HCT116 (cell line): ENCODE measurements around the gene PRUNE1. TPM values are rescaled to one million over a fixed set of nuclear protein-coding genes. Genes with fewer than 3 reads are reported as not detected.

Experiments
- ATAC-seq: fragments of 200-7000 bp; cut with Tn5 transposase; 2 replicates; pipeline ENCODE4 v1.9.1; 2020; ENCODE audit warnings: mild to moderate bottlenecking, moderate library complexity
- BruUV-seq: library from RNA; stranded (reverse); fragments of 400-500 nt; replicated peaks from 2 replicates; lab custom pipeline; 2021; lab: Mats Ljungman, UMichigan
- CTCF ChIA-PET: fragments of 300-600 bp; sonication (Branson Sonifier 250); formaldehyde crosslinking; loops from one replicate; lab custom pipeline; 2021; ENCODE audit warnings: antibody characterized with exemption; lab: Charles Lee
- POLR2A ChIA-PET: fragments of 300-600, 350-600 bp; sonication (Branson Sonifier 250); formaldehyde crosslinking; loops from one replicate; lab custom pipeline; 2021; ENCODE audit warnings: antibody characterized with exemption; lab: Charles Lee
- RAD21 ChIA-PET, 2 experiments: fragments of 300-600 bp; sonication (Branson Sonifier 250); formaldehyde crosslinking; loops; one replicate each; lab custom pipeline; 2023; ENCODE audit warnings: low total read pairs in 2 of 2; ENCODE audit not compliant: uncharacterized antibody in 2 of 2, unreplicated experiment in 2 of 2, low non-redundant PET in 1 of 2; lab: Charles Lee
- DNase-seq: peaks from one replicate; pipeline ENCODE4 v3.0.0-alpha.2; 2010; ENCODE audit warnings: low read depth, low spot score
- H2AFZ ChIP-seq: fragments of 200-600 bp; shearing (Covaris generic), sonication (generic); 2 replicates; pipeline ENCODE4 v1.6.1; 2017; ENCODE audit warnings: low read depth, mixed run types, mixed read lengths, antibody characterized with exemption, low read length; ENCODE audit not compliant: poor library complexity, severe bottlenecking
- H3K27ac ChIP-seq: 2 replicates; pipeline ENCODE4 v1.5.1; 2012; ENCODE audit warnings: low read depth, low read length
- H3K27me3 ChIP-seq: fragments of 200-600 bp; sonication (generic); 2 replicates; pipeline ENCODE4 v1.6.1; 2016; ENCODE audit warnings: mixed run types, low read length, mixed read lengths; ENCODE audit not compliant: insufficient read depth
- H3K36me3 ChIP-seq, 2 experiments: fragments of 200-500 bp in 1 of 2; fragments of 200-600 bp in 1 of 2; sonication (Bioruptor generic) in 1 of 2; sonication (generic) in 1 of 2; 2 replicates each; pipeline versions ENCODE4 v1.5.1 to v1.6.1; 2014 to 2016; ENCODE audit warnings: low read length in 2 of 2, inconsistent platforms in 1 of 2, mixed read lengths in 1 of 2, mixed run types in 1 of 2; ENCODE audit not compliant: insufficient read depth in 2 of 2, control insufficient read depth in 1 of 2
- H3K4me1 ChIP-seq, 2 experiments: fragments of 200-600 bp in 1 of 2; sonication (generic) in 1 of 2; 2 replicates each; pipeline versions ENCODE4 v1.5.1 to v1.6.1; 2012 to 2017; ENCODE audit warnings: low read length in 2 of 2, inconsistent platforms in 1 of 2, mild to moderate bottlenecking in 1 of 2, mixed read lengths in 1 of 2, mixed run types in 1 of 2, moderate library complexity in 1 of 2; ENCODE audit not compliant: insufficient read depth in 2 of 2, control insufficient read depth in 1 of 2
- H3K4me2 ChIP-seq: fragments of 200-600 bp; sonication (generic); 2 replicates; pipeline ENCODE4 v1.6.1; 2017; ENCODE audit warnings: mixed run types, low read length, mixed read lengths
- H3K4me3 ChIP-seq, 2 experiments: fragments of 200-600 bp in 1 of 2; sonication (generic) in 1 of 2; replicated peaks in 1 of 2; 2 replicates each; pipeline ENCODE4 v1.5.1; 2011 to 2016; ENCODE audit warnings: low read length in 2 of 2, control low read depth in 1 of 2, low read depth in 1 of 2, mild to moderate bottlenecking in 1 of 2, mixed read lengths in 1 of 2, mixed run types in 1 of 2
- H3K79me2 ChIP-seq: fragments of 200-600 bp; sonication (generic); 2 replicates; pipeline ENCODE4 v1.6.1; 2017; ENCODE audit warnings: mild to moderate bottlenecking, mixed run types, low read length, moderate library complexity, mixed read lengths; ENCODE audit not compliant: insufficient read depth
- H3K9ac ChIP-seq: fragments of 200-600 bp; sonication (generic); 2 replicates; pipeline ENCODE4 v1.6.1; 2016; ENCODE audit warnings: low read length, mixed read lengths
- H3K9me2 ChIP-seq: fragments of 200-600 bp; sonication (generic), shearing (Covaris generic); 2 replicates; pipeline ENCODE4 v1.6.1; 2017; ENCODE audit warnings: mixed run types, mild to moderate bottlenecking, moderate library complexity; ENCODE audit not compliant: insufficient read depth
- H3K9me3 ChIP-seq, 2 experiments: fragments of 200-500 bp in 1 of 2; fragments of 200-600 bp in 1 of 2; sonication (Bioruptor generic) in 1 of 2; sonication (generic) in 1 of 2; 2 replicates each; pipeline ENCODE4 v1.6.1; 2014 to 2017; ENCODE audit warnings: low read length in 2 of 2, mixed read lengths in 2 of 2, inconsistent platforms in 1 of 2, low read depth in 1 of 2, mild to moderate bottlenecking in 1 of 2, mixed run types in 1 of 2, moderate library complexity in 1 of 2; ENCODE audit not compliant: control insufficient read depth in 1 of 2, insufficient read depth in 1 of 2
- H4K20me1 ChIP-seq: fragments of 200-600 bp; sonication (generic), shearing (Covaris generic); 2 replicates; pipeline ENCODE4 v1.6.1; 2017; ENCODE audit warnings: mixed run types, mild to moderate bottlenecking, moderate library complexity; ENCODE audit not compliant: insufficient read depth
- CBX3 ChIP-seq: IDR thresholded peaks from 2 replicates; pipeline ENCODE4 v1.6.1; 2012; ENCODE audit warnings: low read depth
- CEBPB ChIP-seq: IDR thresholded peaks from 2 replicates; pipeline ENCODE4 v1.6.1; 2012; ENCODE audit warnings: low read depth
- ELF1 ChIP-seq: IDR thresholded peaks from 2 replicates; pipeline ENCODE4 v1.6.1; 2012; ENCODE audit warnings: low read depth, borderline replicate concordance
- EZH2 ChIP-seq: fragments of 200-600 bp; sonication (generic); IDR thresholded peaks from 2 replicates; pipeline ENCODE4 v1.6.1; 2017; ENCODE audit warnings: antibody characterized with exemption, mixed run types
- EZH2phosphoT487 ChIP-seq: fragments of 200-600 bp; IDR thresholded peaks from 2 replicates; pipeline ENCODE4 v1.6.1; 2018; ENCODE audit warnings: antibody characterized with exemption, borderline replicate concordance
- POLR2A ChIP-seq: IDR thresholded peaks from 2 replicates; pipeline ENCODE4 v1.7.0; 2011; ENCODE audit warnings: borderline replicate concordance; ENCODE audit not compliant: insufficient read depth, insufficient read length; ENCODE audit errors: extremely low read depth
- POLR2AphosphoS5 ChIP-seq: IDR thresholded peaks from 2 replicates; pipeline ENCODE4 v1.6.1; 2011; ENCODE audit warnings: mild to moderate bottlenecking, low read depth, low read length, moderate library complexity
- SP1 ChIP-seq: IDR thresholded peaks from 2 replicates; pipeline ENCODE4 v1.6.1; 2012; ENCODE audit warnings: low read depth
- SRF ChIP-seq: IDR thresholded peaks from 2 replicates; pipeline ENCODE4 v1.6.1; 2012; ENCODE audit warnings: low read depth
- TCF7L2 ChIP-seq: IDR thresholded peaks from 2 replicates; pipeline ENCODE4 v1.7.0; 2011; ENCODE audit warnings: borderline replicate concordance, inconsistent platforms; ENCODE audit not compliant: insufficient read depth, insufficient read length; ENCODE audit errors: extremely low read depth
- ZNF274 ChIP-seq: fragments of 200-500 bp; sonication (Bioruptor generic); IDR thresholded peaks from 2 replicates; pipeline ENCODE4 v1.6.1; 2014; ENCODE audit warnings: mild to moderate bottlenecking, low read depth, low read length, inconsistent platforms
- intact Hi-C: fragments of 100-400 bp; cut with micrococcal nuclease; formaldehyde crosslinking; loops from 2 replicates; pipeline ENCODE4 v1.10.0; 2022
- total RNA-seq: library from RNA; stranded (reverse); gene quantifications from one replicate; pipeline ENCODE4 v1.2.1, GENCODE V29; 2021; ENCODE audit not compliant: unreplicated experiment
- TF ChIP-seq, protein P1 (sequence below): IDR thresholded peaks from 2 replicates; pipeline ENCODE4 v1.6.1; 2012
- TF ChIP-seq, protein P2 (sequence below): IDR thresholded peaks from 2 replicates; pipeline ENCODE4 v1.6.1; 2012

The PRUNE1 gene
- total RNA-seq, 1 experiment from 2014 or later, result 20.2 TPM

DNA sequence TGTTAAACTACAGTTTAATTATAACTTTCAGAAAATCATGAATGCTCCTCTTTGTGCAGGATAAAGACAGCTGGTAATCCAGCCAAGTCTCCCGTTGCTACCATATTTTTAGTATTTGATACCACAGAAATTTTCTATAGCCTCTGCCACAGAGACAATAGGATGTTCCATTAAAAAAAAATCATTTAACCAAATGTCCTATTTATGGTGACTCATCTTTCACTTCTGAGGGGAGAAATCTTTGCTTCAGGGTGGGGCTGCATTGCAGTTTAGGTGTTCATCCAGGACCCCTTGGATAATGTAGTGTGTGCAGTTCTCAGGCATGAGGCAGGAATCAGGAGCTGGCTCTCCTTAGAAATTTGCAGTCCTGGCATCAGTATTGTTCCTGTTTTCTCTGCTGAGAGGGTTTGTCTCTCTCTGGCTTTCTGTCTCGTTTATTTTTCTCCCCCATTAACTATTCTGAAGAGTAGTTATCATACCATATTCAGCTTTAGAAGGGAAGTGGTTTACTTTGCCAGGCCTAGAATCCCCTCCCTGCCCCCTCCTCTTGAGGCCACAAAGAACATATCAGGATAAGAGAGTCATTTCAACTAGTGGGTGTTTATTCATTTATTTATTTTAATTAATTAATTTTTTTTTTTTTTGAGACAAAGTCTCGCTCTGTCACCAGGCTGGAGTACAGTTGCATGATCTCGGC is 3.1 kb downstream of the PRUNE1 start:
- ATAC-seq (no peak), DNase-seq (no peak)
- intact Hi-C loops, result no loop called here
- no TSS peak for BruUV-seq
- no peaks in the 10 kb centered on the region for H3K27me3 ChIP-seq
- TF ChIP-seq EZH2phosphoT487 (no peak), SRF (no peak), POLR2A (no peak), TCF7L2 (no peak), SP1 (no peak), ELF1 (no peak), EZH2 (no peak), ZNF274 (no peak), CBX3 (no peak), CEBPB (no peak), POLR2AphosphoS5 (no peak)
- TF ChIP-seq, protein P1, sequence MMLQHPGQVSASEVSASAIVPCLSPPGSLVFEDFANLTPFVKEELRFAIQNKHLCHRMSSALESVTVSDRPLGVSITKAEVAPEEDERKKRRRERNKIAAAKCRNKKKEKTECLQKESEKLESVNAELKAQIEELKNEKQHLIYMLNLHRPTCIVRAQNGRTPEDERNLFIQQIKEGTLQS, result no peak
- TF ChIP-seq, protein P2, sequence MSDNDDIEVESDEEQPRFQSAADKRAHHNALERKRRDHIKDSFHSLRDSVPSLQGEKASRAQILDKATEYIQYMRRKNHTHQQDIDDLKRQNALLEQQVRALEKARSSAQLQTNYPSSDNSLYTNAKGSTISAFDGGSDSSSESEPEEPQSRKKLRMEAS, result no peak
- no peaks in the 10 kb centered on the region for H3K36me3 ChIP-seq
- H3K9me3 ChIP-seq, result no peaks in the 10 kb centered on the region
- H3K79me2 ChIP-seq, result peaks cover 16% of the 10 kb centered on the region
- ChIA-PET CTCF (interaction anchor here (0.6 kb wide), 1 partner anchor 167 kb away, joined by 3 read pairs; no protein-coding TSS in a partner anchor), RAD21 (no interaction called here), POLR2A (no interaction called here)
- no peaks in the 10 kb centered on the region for H3K9me2 ChIP-seq
- H3K9ac ChIP-seq, result no peak overlapping the region
- H2AFZ ChIP-seq, result no peak overlapping the region
- H4K20me1 ChIP-seq, result no peaks in the 10 kb centered on the region
- H3K4me3 ChIP-seq, result no peak overlapping the region
- H3K4me1 ChIP-seq, result peaks cover 10 to 30% of the 10 kb centered on the region in 2 experiments; a peak in 3 of 4 replicates
- no peak overlapping the region for H3K27ac ChIP-seq
- H3K4me2 ChIP-seq, result no peak overlapping the region
